Measurements from ENCODE around the gene DOK4.

Gene DOK4

DNA sequence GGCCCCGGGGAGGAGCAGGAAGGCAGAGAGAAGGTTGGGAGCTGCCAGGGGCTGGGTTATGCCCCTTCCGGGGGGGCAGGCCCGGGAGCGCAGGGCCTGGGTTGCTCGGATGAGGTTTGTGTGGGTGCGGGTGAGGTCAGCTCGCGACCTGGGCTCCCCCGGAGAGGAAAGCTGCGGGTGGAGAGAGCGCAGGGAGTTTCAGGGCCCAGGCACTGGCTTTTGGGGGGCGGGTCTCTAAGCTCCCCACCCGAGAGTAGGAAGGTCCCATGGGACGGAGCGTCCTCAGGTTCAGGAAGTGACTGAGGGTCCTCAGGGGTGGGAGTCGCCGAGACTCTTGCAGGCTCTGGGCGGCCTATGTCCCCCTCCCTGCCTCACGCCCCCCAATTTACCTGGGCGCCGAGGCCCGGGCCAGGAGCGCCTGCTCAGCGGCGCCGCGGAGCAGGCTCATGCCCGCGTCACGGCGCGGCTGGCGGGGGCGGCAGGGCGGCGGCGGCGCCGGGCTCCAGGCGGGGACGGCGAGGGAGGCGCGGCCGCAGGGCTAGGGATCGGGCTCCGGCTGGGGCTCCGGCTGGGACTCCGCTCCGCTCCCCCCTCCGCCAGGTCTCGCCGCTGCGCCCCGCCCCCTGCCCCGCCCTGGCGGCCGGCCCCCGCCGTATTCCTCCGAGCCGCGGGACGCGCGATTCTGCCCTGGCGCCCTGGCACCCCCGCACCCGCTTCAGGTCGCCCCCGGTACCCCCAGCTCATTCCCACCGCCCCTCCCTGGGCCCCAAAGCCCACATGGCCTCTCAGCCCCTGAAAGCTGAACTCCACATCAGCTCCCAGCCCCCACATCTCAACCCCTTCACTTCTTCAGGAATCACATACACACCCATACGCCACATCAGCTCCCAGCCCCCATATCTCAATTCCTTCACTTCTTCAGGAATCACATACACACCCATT is at the start of gene DOK4:
TSS of gene DOK4 (minus strand) at position 578 of the 942 bp plus-strand sequence. CDS start 6,986 bp downstream, outside the sequence.
- DNase-seq (ENCODE audit: low read depth in 3 of 3), result peak; percentile 55 to 82 (median 67)

DNA sequence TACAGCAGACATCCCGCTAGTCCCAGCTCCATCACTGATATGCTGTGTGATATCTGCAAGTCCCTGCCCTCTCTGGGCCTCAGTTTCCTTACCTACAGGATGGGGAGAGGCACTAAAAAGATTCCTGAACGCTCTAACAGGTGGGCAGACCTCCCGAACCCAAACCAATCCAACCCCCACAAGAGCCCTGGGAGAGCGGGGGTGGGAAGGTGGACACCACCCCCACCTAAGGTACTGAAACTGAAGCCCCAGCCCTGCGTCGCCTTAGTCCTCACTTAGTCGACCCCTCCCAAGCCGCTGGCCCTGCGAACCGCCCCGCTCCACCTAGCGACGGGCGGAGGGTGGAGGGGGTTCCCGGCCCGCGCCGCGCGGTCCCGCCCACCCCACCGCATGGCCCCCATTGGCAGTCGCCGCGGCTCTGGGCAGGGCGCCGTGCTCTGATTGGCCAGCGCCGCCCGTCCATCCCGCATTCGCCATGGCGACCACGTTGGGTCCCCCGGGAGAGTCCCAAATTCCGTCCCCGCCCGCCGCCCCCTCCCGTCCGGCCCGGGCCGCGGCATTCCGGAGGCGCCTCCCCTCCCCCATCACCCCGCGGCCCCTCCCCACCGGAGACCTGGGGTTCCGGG is 49.5 kb upstream of the DOK4 start:
- peak; percentile 82 to 94 (median 90) for DNase-seq (ENCODE audit: low read depth in 3 of 3)

- DNase-seq (ENCODE audit: low read depth in 3 of 3), result no peak
Observed at GRCh38 chr16:57534881-57535658, 48.8 kb upstream of the DOK4 start.

GRCh38 chr16:57534337-57534880 is 48.1 kb upstream of the DOK4 start:
- DNase-seq (ENCODE audit: low read depth in 3 of 3), result no peak

- no peak for DNase-seq (ENCODE audit: low read depth in 3 of 3)
Observed at GRCh38 chr16:57533431-57534336, 47.4 kb upstream of the DOK4 start.

DNA sequence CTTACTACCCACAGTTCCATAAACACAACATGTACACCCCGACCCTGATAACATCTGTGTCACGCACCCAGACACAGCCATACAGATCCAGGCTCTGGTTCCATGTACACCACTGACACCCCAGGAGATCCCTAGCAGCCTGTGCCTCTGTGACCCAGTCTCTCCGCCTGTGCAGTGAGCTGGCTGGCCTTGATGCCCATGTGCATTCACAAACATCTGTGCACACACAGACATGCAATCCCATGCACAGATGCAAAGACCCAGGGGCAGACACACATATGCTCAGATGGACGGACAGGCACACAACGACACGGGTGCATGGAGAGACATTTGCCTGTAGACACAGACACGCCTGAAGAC is 46.0 kb upstream of the DOK4 start:
- no peak for DNase-seq (ENCODE audit: low read depth in 3 of 3)

DNA sequence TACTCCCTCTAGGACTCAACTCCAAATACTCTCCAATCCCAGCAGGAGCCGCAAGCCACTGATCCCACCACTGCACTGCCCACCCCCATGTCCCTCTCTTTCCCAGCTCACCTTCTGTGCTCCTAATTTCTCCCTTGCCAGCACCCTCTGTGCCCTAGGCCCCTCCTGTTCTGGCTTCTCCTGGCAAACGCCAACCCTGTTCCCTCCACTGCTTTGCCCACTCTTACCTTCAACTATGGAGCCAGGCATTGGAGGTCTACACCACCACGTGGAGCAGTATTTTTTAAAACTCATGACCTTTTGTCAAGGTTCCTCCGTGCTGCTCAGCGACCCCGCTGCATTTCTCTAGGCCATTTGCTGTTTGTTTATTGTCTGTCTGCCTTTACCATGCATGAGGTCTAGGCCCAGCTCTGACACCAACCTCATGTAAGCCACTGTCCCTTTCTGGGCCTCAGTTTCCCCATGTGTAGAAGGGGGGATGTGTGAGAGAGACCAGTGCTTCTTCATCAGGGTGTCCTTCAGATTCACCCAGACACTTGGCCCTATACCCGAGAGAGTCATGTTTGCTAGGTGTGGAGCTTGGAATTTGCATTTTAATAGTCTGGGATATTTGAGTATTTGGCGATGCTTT is 45.5 kb upstream of the DOK4 start:
- DNase-seq (ENCODE audit: low read depth in 3 of 3), result no peak

DNA sequence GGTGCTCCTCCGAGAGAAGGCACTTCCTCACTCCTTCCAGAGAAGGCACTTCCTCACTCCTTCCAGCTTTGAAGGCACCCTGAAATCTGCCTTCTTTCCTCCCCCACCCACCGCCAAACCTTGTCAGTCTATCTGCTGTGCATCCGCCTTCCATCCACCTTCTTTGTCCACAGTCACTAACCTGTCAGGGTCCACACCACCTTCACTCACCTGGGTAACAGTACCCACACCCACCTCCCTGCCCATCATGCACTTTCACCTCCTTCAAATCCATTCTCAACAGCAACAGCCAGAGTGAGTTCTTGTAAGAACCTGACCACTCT is 44.9 kb upstream of the DOK4 start:
- DNase-seq (ENCODE audit: low read depth in 3 of 3), result no peak

DNA sequence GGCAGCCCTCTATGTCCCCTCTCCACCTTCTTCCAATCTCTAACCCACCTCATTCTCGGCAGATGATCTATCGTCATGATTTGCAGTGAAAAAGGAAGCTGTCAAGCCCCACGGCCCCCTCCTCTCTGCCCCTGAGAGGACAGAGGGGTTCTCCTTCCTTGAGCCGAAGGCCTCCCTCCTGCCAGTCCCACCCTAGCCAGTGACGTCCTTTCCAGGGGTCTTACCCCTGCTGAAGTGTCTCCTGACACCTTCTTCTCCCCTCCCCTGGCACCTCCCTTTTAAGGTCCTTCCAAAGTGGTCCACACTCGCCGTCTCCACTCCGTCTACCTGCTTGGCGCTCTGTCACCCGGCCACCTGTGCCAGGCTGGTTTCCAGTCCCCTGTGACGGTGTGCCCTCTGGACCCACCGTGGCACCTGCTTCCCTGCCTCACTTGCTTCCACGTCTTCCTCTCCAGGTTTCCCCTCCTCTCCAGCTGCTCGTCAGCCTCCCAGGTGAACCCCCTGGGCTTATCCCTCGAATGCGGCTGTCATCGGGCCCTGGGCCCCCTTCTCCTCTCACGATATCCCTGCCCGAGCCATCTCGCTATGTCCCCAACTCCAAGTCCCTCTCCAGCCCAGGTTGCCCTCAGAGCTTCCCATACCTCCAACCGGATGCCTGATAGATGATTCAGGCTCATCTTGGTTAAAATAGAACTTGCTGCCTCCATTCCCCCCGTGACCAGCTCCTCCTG is 44.4 kb upstream of the DOK4 start:
- DNase-seq (ENCODE audit: low read depth in 3 of 3), result no peak

- peak; percentile 24 to 68 (median 48) for DNase-seq (ENCODE audit: low read depth in 3 of 3)
Observed at GRCh38 chr16:57530104-57530521, 43.8 kb upstream of the DOK4 start.

DNA sequence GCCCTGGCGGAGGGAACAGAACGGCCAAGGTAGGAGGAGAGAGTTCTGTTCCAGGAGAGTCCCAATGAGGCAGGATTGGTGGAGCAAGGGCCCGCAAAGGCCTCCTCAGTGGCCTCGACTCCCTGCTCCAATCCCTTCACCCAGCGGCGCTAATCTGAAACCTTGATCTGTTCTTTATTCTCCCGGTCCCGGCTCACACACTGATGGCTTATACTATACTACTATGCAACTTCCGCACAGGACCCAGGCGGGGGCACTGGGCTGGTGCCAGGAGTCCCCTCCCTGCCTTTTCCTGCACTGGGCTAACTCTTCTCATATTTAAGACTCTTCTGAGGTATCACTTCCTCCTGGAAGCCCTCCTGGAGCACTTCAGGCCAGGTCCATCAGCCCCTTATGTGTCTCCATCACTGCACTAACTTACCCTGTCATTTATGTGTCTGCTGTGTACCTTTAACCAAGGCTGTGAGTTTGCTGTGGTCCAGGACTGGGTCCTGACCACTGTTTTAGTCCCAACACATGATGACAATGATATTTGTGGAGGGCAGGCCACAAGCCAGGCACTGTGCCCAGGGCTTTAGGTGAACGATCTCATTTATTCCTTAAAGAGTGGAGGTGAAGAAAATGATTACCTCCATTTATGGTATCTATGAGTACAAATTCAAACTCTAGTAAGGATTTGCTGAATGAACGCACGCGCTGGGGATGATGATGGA is 43.3 kb upstream of the DOK4 start:
- DNase-seq (ENCODE audit: low read depth in 3 of 3), result no peak

- no peak for DNase-seq (ENCODE audit: low read depth in 3 of 3)
Observed at GRCh38 chr16:57528499-57529390, 42.5 kb upstream of the DOK4 start.

DNA sequence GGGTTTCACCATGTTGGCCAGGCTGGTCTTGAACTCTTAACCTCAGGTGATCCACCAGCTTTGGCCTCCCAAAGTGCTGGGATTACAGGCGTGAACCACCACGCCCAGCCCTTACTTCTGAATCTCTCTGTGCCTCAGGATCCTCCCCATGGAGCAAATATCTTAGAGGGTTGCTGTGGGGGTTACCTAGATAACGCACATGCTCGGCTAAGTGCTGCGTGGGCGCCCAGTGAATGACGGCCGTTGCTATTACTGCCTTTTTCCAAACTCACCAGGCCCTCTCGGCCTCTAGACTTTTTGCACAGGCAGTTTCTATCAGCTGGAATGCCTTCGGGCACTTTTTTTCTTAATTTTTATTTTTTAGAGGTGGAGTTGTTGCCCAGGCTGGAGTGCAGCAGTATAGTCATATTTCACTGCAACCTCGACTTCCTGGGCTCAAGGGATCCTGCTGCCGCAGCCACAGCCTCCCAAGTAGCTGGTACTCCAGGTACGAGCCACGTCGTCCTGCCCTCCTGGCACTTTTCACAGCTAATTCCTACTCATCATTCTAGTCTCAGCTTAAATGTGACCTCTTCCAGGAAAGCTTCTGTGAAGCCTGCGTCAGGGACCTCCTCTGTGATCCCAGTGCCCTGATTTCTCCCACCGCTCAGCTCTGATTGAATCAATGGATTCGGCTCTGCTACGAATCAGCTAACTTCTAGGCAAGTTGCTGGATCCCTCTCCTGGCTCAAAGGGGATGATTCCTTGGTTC is 41.5 kb upstream of the DOK4 start:
- no peak for DNase-seq (ENCODE audit: low read depth in 3 of 3)

DNA sequence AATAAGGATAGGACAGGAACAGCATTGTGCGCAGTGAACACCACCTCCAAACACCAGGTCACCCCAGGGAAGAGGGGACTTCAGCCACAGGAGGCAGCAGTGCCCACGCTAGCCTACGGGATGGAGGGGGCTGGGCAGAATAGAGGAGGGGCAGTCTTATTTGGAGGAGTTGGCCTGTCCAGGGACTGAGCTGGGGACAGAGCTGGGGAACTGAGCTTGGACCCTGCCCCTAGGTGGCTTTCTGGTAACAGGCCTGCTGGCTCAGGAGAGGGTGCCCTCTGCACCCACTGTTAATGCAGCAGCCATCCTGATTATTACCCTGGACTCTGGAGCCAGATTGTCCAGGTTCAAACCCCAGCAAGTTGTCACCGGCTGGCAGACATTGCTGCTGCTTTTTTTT is 40.7 kb upstream of the DOK4 start:
- DNase-seq (ENCODE audit: low read depth in 3 of 3), result no peak

DNA sequence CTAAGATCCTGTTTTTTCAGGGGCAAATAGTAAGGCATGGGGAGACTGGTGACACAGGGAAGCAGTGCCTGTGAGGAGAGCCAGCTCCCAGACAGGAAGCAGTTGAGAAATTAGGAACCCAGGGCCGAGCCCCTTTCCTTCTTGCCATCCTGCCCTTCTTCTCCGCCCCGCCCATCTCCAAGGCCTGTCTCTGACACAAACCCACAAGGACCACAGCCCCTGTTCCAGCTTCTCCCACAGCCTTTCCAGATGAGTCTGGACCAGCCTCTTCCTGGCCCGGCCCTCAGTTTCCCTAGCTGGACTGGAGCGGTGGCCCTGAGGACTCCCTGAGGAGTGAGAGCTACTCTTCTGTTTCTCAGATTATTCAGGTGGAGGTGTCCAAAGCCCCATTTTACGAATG is 40.2 kb upstream of the DOK4 start:
- no peak for DNase-seq (ENCODE audit: low read depth in 3 of 3)

DNA sequence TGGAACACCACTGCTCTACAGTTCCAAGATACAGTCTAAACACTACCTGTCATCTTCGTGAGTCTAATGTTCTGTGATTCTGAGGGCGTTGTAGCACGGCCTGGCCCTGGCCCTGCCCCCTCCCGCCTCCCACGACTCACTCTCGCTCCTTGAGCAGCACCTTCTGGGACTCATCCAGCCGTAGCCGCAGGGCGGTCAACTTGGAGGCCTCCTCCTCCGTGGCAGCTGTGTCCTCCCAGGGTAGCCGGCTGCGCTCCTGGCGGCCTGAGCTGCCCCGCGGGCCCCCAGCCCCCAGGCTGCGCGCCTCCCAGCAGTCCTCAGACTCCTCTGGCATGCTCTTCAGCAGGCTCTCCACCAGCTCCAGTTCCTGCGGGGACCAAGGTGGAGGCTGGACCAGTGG is 39.5 kb upstream of the DOK4 start:
- DNase-seq (ENCODE audit: low read depth in 3 of 3), result no peak

- no peak for DNase-seq (ENCODE audit: low read depth in 3 of 3)
Observed at GRCh38 chr16:57522960-57523359, 36.7 kb upstream of the DOK4 start.

All from stimulated activated CD4-positive, alpha-beta T cell treated with anti-CD3 and anti-CD28 coated beads, TNF-alpha, amount 100 ng/mL, for 24 hours (primary cell).